ENCODE results near the gene RRP1B. TPM values are rescaled to one million over a fixed set of nuclear protein-coding genes. Genes with fewer than 3 reads are reported as not detected.

Gene RRP1B
- total and polyA plus RNA-seq, 4 donors, result 7.3 to 12.6 (median 8.4) TPM

GRCh38 chr21:43632373-43632905, 26.9 kb upstream of the RRP1B start:
- Histone ChIP-seq H3K9ac (ENCODE audit: low read depth in 1 of 2, low read length in 2 of 2) (no peak overlapping the region), H3K36me3 (ENCODE audit: control insufficient read depth in 4 of 4, insufficient read depth in 3 of 4, low read depth in 1 of 4, low read length in 3 of 4) (no peaks in the 10 kb centered on the region), H3K27ac (ENCODE audit: low read depth in 1 of 2, low read length in 2 of 2) (no peak overlapping the region), H3K27me3 (ENCODE audit: control insufficient read depth in 4 of 4, insufficient read depth in 4 of 4, low read length in 3 of 4) (no peaks in the 10 kb centered on the region), H3K9me3 (ENCODE audit: control insufficient read depth in 4 of 4, low read length in 3 of 4) (no peaks in the 10 kb centered on the region), H3K4me1 (ENCODE audit: control insufficient read depth in 4 of 4, insufficient read depth in 4 of 4, low read length in 3 of 4) (no peaks in the 10 kb centered on the region), H3K4me3 (ENCODE audit: low read depth in 1 of 3, low read length in 3 of 3) (no peak overlapping the region)
- WGBS, result 91% methylated on average over 5 of the region's 5 CpGs
- DNase-seq (ENCODE audit: low spot score), result no peak
- no peak for TF ChIP-seq SP1 (IDR thresholded peaks at IDR 0.05)
- no peak for TF ChIP-seq ZBTB33 (IDR thresholded peaks at IDR 0.05)
- TF ChIP-seq FOXA1 (IDR thresholded peaks at IDR 0.05), result no peak
- TF ChIP-seq RAD21 (IDR thresholded peaks at IDR 0.05), result no peak

- H3K36me3 ChIP-seq (ENCODE audit: control insufficient read depth in 4 of 4, insufficient read depth in 3 of 4, low read depth in 1 of 4, low read length in 3 of 4), result no peaks in the 10 kb centered on the region
- no peak overlapping the region for H3K4me3 ChIP-seq (ENCODE audit: low read depth in 1 of 3, low read length in 3 of 3)
- H3K27me3 ChIP-seq (ENCODE audit: control insufficient read depth in 4 of 4, insufficient read depth in 4 of 4, low read length in 3 of 4), result no peaks in the 10 kb centered on the region
- H3K9me3 ChIP-seq (ENCODE audit: control insufficient read depth in 4 of 4, low read length in 3 of 4), result no peaks in the 10 kb centered on the region
- 86% methylated on average over 5 of the region's 5 CpGs for WGBS
- no peak for DNase-seq (ENCODE audit: low spot score)
- no peak overlapping the region for H3K27ac ChIP-seq (ENCODE audit: low read depth in 1 of 2, low read length in 2 of 2)
- no peak overlapping the region for H3K9ac ChIP-seq (ENCODE audit: low read depth in 1 of 2, low read length in 2 of 2)
- no peaks in the 10 kb centered on the region for H3K4me1 ChIP-seq (ENCODE audit: control insufficient read depth in 4 of 4, insufficient read depth in 4 of 4, low read length in 3 of 4)
- TF ChIP-seq JUND (IDR thresholded peaks at IDR 0.05) (no peak), ZBTB33 (IDR thresholded peaks at IDR 0.05) (no peak), SP1 (IDR thresholded peaks at IDR 0.05) (no peak), HNF4G (IDR thresholded peaks at IDR 0.05) (no peak), REST (IDR thresholded peaks at IDR 0.05) (no peak), GABPA (IDR thresholded peaks at IDR 0.05 in 1 of 2, conservative IDR thresholded peaks at IDR 0.05 in 1 of 2) (no peak), NR2F2 (IDR thresholded peaks at IDR 0.05) (no peak), EGR1 (IDR thresholded peaks at IDR 0.05; ENCODE audit: low read depth in 2 of 2) (no peak), FOXA1 (IDR thresholded peaks at IDR 0.05) (no peak), MAX (IDR thresholded peaks at IDR 0.05) (no peak), FOXA2 (IDR thresholded peaks at IDR 0.05) (no peak), ATF3 (IDR thresholded peaks at IDR 0.05) (no peak), RXRA (IDR thresholded peaks at IDR 0.05) (no peak), RAD21 (IDR thresholded peaks at IDR 0.05) (no peak), YY1 (IDR thresholded peaks at IDR 0.05) (no peak), HNF4A (conservative IDR thresholded peaks at IDR 0.05) (no peak), TAF1 (conservative IDR thresholded peaks at IDR 0.05) (no peak)
- TF ChIP-seq, protein P1, sequence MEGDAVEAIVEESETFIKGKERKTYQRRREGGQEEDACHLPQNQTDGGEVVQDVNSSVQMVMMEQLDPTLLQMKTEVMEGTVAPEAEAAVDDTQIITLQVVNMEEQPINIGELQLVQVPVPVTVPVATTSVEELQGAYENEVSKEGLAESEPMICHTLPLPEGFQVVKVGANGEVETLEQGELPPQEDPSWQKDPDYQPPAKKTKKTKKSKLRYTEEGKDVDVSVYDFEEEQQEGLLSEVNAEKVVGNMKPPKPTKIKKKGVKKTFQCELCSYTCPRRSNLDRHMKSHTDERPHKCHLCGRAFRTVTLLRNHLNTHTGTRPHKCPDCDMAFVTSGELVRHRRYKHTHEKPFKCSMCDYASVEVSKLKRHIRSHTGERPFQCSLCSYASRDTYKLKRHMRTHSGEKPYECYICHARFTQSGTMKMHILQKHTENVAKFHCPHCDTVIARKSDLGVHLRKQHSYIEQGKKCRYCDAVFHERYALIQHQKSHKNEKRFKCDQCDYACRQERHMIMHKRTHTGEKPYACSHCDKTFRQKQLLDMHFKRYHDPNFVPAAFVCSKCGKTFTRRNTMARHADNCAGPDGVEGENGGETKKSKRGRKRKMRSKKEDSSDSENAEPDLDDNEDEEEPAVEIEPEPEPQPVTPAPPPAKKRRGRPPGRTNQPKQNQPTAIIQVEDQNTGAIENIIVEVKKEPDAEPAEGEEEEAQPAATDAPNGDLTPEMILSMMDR (IDR thresholded peaks at IDR 0.05; ENCODE audit: low read depth, low read length, missing input control), result no peak
These were observed 24.7 kb upstream of the RRP1B start for GRCh38 chr21:43634618-43635017.

Data from liver (tissue), 9 donors.